H1 (cell line): ENCODE results near the gene ENO2. TPM values are rescaled to one million over a fixed set of nuclear protein-coding genes. Genes with fewer than 3 reads are reported as not detected.

ENCODE experiments used
- CTCF ChIA-PET: fragments of 300-600 bp; sonication (Branson Sonifier 250); formaldehyde crosslinking; loops from one replicate; lab custom pipeline; 2021; ENCODE audit not compliant: partially characterized antibody; lab: Charles Lee
- POLR2A ChIA-PET: fragments of 300-600 bp; sonication (Branson Sonifier 250); formaldehyde crosslinking; loops from one replicate; lab custom pipeline; 2021; ENCODE audit warnings: inconsistent platforms; ENCODE audit not compliant: partially characterized antibody; lab: Charles Lee
- DNase-seq, 2 experiments: peaks; one replicate each; pipeline versions ENCODE4 v3.0.0 to v3.0.0-alpha.2; 2010 to 2022; ENCODE audit warnings: low spot score in 2 of 2, low read depth in 1 of 2, mixed read lengths in 1 of 2
- FAIRE-seq: peaks from 2 replicates; lab custom pipeline; 2011; peaks lifted over from hg19 to GRCh38; lab: Jason Lieb, UNC
- H2AFZ ChIP-seq: 2 replicates; pipeline ENCODE4 v1.8.1; 2012; ENCODE audit warnings: low read length, inconsistent platforms
- H2AK5ac ChIP-seq: 2 replicates; pipeline ENCODE4 v1.6.1; 2013; ENCODE audit warnings: low read depth, low read length
- H2BK120ac ChIP-seq: replicated peaks from 2 replicates; pipeline ENCODE3; 2013; ENCODE audit warnings: low read depth, low read length, inconsistent platforms
- H2BK12ac ChIP-seq: 2 replicates; pipeline ENCODE4 v1.6.1; 2013; ENCODE audit warnings: low read depth, low read length
- H2BK15ac ChIP-seq: 2 replicates; pipeline ENCODE4 v1.6.1; 2013; ENCODE audit warnings: low read length
- H2BK20ac ChIP-seq: 2 replicates; pipeline ENCODE4 v1.6.1; 2013; ENCODE audit warnings: low read length
- H2BK5ac ChIP-seq: 2 replicates; pipeline ENCODE4 v1.6.1; 2013; ENCODE audit warnings: low read depth, low read length
- H3K14ac ChIP-seq: 2 replicates; pipeline ENCODE4 v1.6.1; 2013; ENCODE audit warnings: inconsistent platforms; ENCODE audit not compliant: insufficient read length
- H3K18ac ChIP-seq: 2 replicates; pipeline ENCODE4 v1.6.1; 2013; ENCODE audit warnings: low read length; ENCODE audit errors: extremely low read depth
- H3K23ac ChIP-seq: 2 replicates; pipeline ENCODE4 v1.6.1; 2013; ENCODE audit warnings: inconsistent platforms; ENCODE audit not compliant: insufficient read length
- H3K23me2 ChIP-seq: 2 replicates; pipeline ENCODE4 v1.6.1; 2013; ENCODE audit warnings: low read depth, low read length
- H3K27ac ChIP-seq: 2 replicates; pipeline ENCODE4 v1.6.1; 2011; ENCODE audit warnings: low read depth, low read length, inconsistent platforms
- H3K27me3 ChIP-seq, 4 experiments: replicated peaks in 1 of 4; 1 replicate in 1 of 4; 2 replicates in 3 of 4; pipeline versions ENCODE4 v1.6.1 to v1.8.1; 2011 to 2013; ENCODE audit warnings: low read length in 3 of 4, mild to moderate bottlenecking in 3 of 4, inconsistent platforms in 2 of 4, mixed read lengths in 2 of 4, moderate library complexity in 1 of 4; ENCODE audit not compliant: control insufficient read depth in 3 of 4, insufficient read depth in 3 of 4; ENCODE audit errors: extremely low read depth in 1 of 4
- H3K36me3 ChIP-seq, 4 experiments: 2 replicates each; pipeline versions ENCODE4 v1.6.1 to v1.8.1; 2011 to 2013; ENCODE audit warnings: mild to moderate bottlenecking in 4 of 4, low read length in 3 of 4, moderate library complexity in 2 of 4, control low read depth in 1 of 4, inconsistent platforms in 1 of 4; ENCODE audit not compliant: insufficient read depth in 4 of 4, control insufficient read depth in 2 of 4
- H3K4ac ChIP-seq: replicated peaks from 2 replicates; pipeline ENCODE3; 2013; ENCODE audit warnings: low read length, low read depth, mixed read lengths, inconsistent platforms; ENCODE audit not compliant: insufficient read length
- H3K4me1 ChIP-seq, 4 experiments: replicated peaks in 1 of 4; 1 replicate in 1 of 4; 2 replicates in 3 of 4; pipeline versions ENCODE4 v1.6.1 to v1.8.1; 2011 to 2013; ENCODE audit warnings: low read length in 3 of 4, inconsistent platforms in 2 of 4, mixed read lengths in 1 of 4; ENCODE audit not compliant: insufficient read depth in 4 of 4, control insufficient read depth in 3 of 4
- H3K4me2 ChIP-seq, 2 experiments: 2 replicates each; pipeline versions ENCODE4 v1.6.1 to v1.8.1; 2011 to 2013; ENCODE audit warnings: low read depth in 2 of 2, low read length in 2 of 2, control low read depth in 1 of 2, inconsistent platforms in 1 of 2, mild to moderate bottlenecking in 1 of 2; ENCODE audit not compliant: insufficient read depth in 1 of 2
- H3K4me3 ChIP-seq, 4 experiments: fragments of 200-600, 300-600 bp in 1 of 4; sonication (generic), shearing (Covaris generic), sonication (Bioruptor Twin) in 1 of 4; 2 replicates each; pipeline versions ENCODE4 v1.5.1 to v1.8.1; 2011 to 2016; ENCODE audit warnings: low read length in 4 of 4, low read depth in 3 of 4, control low read depth in 2 of 4, inconsistent platforms in 2 of 4, mild to moderate bottlenecking in 2 of 4, mixed read lengths in 1 of 4, moderate library complexity in 1 of 4; ENCODE audit not compliant: insufficient read depth in 2 of 4; ENCODE audit errors: extremely low read depth in 1 of 4
- H3K56ac ChIP-seq: replicated peaks from 2 replicates; pipeline ENCODE3; 2013; ENCODE audit warnings: low read depth, mild to moderate bottlenecking, mixed read lengths, low read length, inconsistent platforms; ENCODE audit not compliant: insufficient read length
- H3K79me1 ChIP-seq: 2 replicates; pipeline ENCODE4 v1.6.1; 2013; ENCODE audit warnings: low read depth, low read length, control low read depth
- H3K79me2 ChIP-seq, 2 experiments: 2 replicates each; pipeline versions ENCODE4 v1.6.1 to v1.8.1; 2012 to 2013; ENCODE audit warnings: low read length in 2 of 2, mild to moderate bottlenecking in 2 of 2, inconsistent platforms in 1 of 2; ENCODE audit not compliant: insufficient read depth in 2 of 2, control insufficient read depth in 1 of 2
- H3K9ac ChIP-seq, 4 experiments: replicated peaks in 1 of 4; 1 replicate in 1 of 4; 2 replicates in 3 of 4; pipeline versions ENCODE4 v1.6.1 to v1.8.1; 2011 to 2013; ENCODE audit warnings: low read depth in 3 of 4, low read length in 3 of 4, control low read depth in 2 of 4, mild to moderate bottlenecking in 2 of 4, moderate library complexity in 2 of 4, inconsistent platforms in 1 of 4; ENCODE audit errors: extremely low read depth in 1 of 4
- H3K9me3 ChIP-seq, 2 experiments: 2 replicates each; pipeline versions ENCODE4 v1.6.1 to v1.8.1; 2012 to 2013; ENCODE audit warnings: mild to moderate bottlenecking in 2 of 2, moderate library complexity in 2 of 2, control low read depth in 1 of 2, inconsistent platforms in 1 of 2, low read depth in 1 of 2, low read length in 1 of 2, mixed read lengths in 1 of 2; ENCODE audit not compliant: insufficient read depth in 2 of 2
- H4K20me1 ChIP-seq, 2 experiments: replicated peaks in 1 of 2; 2 replicates each; pipeline versions ENCODE3 to v1.8.1; 2011 to 2013; ENCODE audit warnings: inconsistent platforms in 2 of 2, low read length in 2 of 2, mild to moderate bottlenecking in 1 of 2; ENCODE audit not compliant: insufficient read depth in 2 of 2, control insufficient read depth in 1 of 2
- H4K5ac ChIP-seq: 2 replicates; pipeline ENCODE4 v1.6.1; 2013; ENCODE audit warnings: low read length, low read depth, mixed read lengths, inconsistent platforms; ENCODE audit not compliant: insufficient read length
- H4K8ac ChIP-seq: 2 replicates; pipeline ENCODE4 v1.8.0; 2013; ENCODE audit warnings: mild to moderate bottlenecking, moderate library complexity, low read length, inconsistent platforms; ENCODE audit not compliant: insufficient read depth; ENCODE audit errors: extremely low read depth
- H4K91ac ChIP-seq: replicated peaks from 2 replicates; pipeline ENCODE3; 2013; ENCODE audit warnings: low read length, mixed read lengths, inconsistent platforms; ENCODE audit not compliant: insufficient read length
- MAFK ChIP-seq: IDR thresholded peaks from 2 replicates; pipeline ENCODE4 v1.6.1; 2012; ENCODE audit warnings: low read depth, mild to moderate bottlenecking, improper control_type of control experiment, low read length
- POLR2AphosphoS5 ChIP-seq: IDR thresholded peaks from 2 replicates; pipeline ENCODE4 v1.6.1; 2011; ENCODE audit warnings: low read depth, low read length
- WGBS, 2 experiments: shearing (Covaris generic) in 1 of 2; methylation state at CpG; one replicate each; pipeline versions ENCODE4 v1.1.6 to v1.1.7; 2013 to 2015; ENCODE audit warnings: low lambda C conversion rate in 2 of 2, mixed read lengths in 2 of 2, inconsistent platforms in 1 of 2, low coverage in 1 of 2, missing lambda C conversion rate in 1 of 2; ENCODE audit not compliant: insufficient replicate concordance in 2 of 2, insufficient coverage in 1 of 2, insufficient read length in 1 of 2; ENCODE audit errors: extremely low coverage in 1 of 2, missing lambda C conversion rate in 1 of 2; 5-methylcytosine and 5-hydroxymethylcytosine counted together
- polyA plus RNA-seq, 7 experiments: library from polyadenylated mRNA; depleted of rRNA in 3 of 7; stranded (reverse) in 5 of 7; unstranded in 2 of 7; fragments of >200 nt in 5 of 7; fragments of 200-250 nt in 2 of 7; gene quantifications; 1 replicate in 5 of 7; 2 replicates in 1 of 7; 4 replicates in 1 of 7; pipeline versions ENCODE4 v1.2.1 to v1.2.3, GENCODE V29; 2011 to 2013; ENCODE audit warnings: missing spikeins in 2 of 7, mixed read lengths in 2 of 7
- total RNA-seq: library from RNA; stranded (reverse); fragmentation: NEBNext Ultra II Directional; extraction: Animal tissue kit (Norgen Biotek cat#: 25700); gene quantifications from 2 replicates; pipeline ENCODE4 v1.2.1, GENCODE V29; 2021

Gene ENO2
- total and polyA plus RNA-seq, 2 of the 8 experiments (the other 6 are each of a cell fraction or from before 2014, with no cell fraction given) = 92.4 to 102 TPM

- H3K9me3 ChIP-seq = no peaks in the 10 kb centered on the region
- H3K56ac ChIP-seq = no peak overlapping the region
- DNase-seq = no peak
- H3K4me3 ChIP-seq = no peak overlapping the region
- no peak overlapping the region for H2BK120ac ChIP-seq
- no peaks in the 10 kb centered on the region for H3K27me3 ChIP-seq
- 0 out of 2 replicates have a peak overlapping the region, but pooled peaks have one; percentile 19 for H2AK5ac ChIP-seq
- H3K79me2 ChIP-seq = peaks cover 0 to 9% of the 10 kb centered on the region in 2 experiments; a peak in 1 of 4 replicates
- H3K27ac ChIP-seq = no peak overlapping the region
- peak overlapping the region; percentile 41; the same call in 1 of the 2 replicates for H4K8ac ChIP-seq
- H2BK12ac ChIP-seq = no peak overlapping the region
- H3K18ac ChIP-seq = no peak overlapping the region
- peaks cover 0 to 18% (median 9%) of the 10 kb centered on the region in 4 experiments; a peak in 6 of 7 replicates for H3K4me1 ChIP-seq
- no peak overlapping the region for H2AFZ ChIP-seq
- H3K23me2 ChIP-seq = peaks cover 11% of the 10 kb centered on the region; the same call in 1 of the 2 replicates
- no peak for TF ChIP-seq MAFK
- TF ChIP-seq POLR2AphosphoS5 = no peak
- TF ChIP-seq, all 59 proteins: peak for 0
- no peak overlapping the region for H4K5ac ChIP-seq
- peaks cover 0 to 4% of the 10 kb centered on the region in 2 experiments for H4K20me1 ChIP-seq
- FAIRE-seq = no peak
- ChIA-PET CTCF (interaction anchor here (0.7 to 9.3 kb wide), 10 partner anchors 9 to 53 kb away, joined by 3 to 74 read pairs (median 4); partner anchors contain the start of gene LRRC23), POLR2A (interaction anchor here (1.1 to 39.6 kb wide), 7 partner anchors 8 to 64 kb away, joined by 3 to 1027 read pairs (median 18); partner anchors contain the start of genes ATN1, C12orf57, LRRC23 and PTPN6)
- H3K36me3 ChIP-seq = peaks cover 16 to 53% (median 32%) of the 10 kb centered on the region in 4 experiments
- 93% methylated on average over 11 of the region's 11 CpGs; no CpG with 5 or more reads in 1 of the 2 experiments for WGBS, 2 experiments
- no peak overlapping the region for H3K9ac ChIP-seq
- H3K4me2 ChIP-seq = peak overlapping the region in 1 of 2 experiments; percentile 84; a peak in 1 of 4 replicates
- H3K14ac ChIP-seq = no peak overlapping the region
- H4K91ac ChIP-seq = no peak overlapping the region
- no peak overlapping the region for H2BK5ac ChIP-seq
- no peak overlapping the region for H3K23ac ChIP-seq
- peaks cover 4% of the 10 kb centered on the region for H3K79me1 ChIP-seq
- no peak overlapping the region for H2BK20ac ChIP-seq
- H2BK15ac ChIP-seq = no peak overlapping the region
- no peak overlapping the region for H3K4ac ChIP-seq
These were observed 2.2 kb downstream of the ENO2 start for GRCh38 chr12:6916426-6917200.
